ENCODE data around the gene ITGAL.
"Not testable (repeated sequence)": the region's sequence is repeated elsewhere in the genome, so short reads cannot be mapped to it uniquely, and the experiment has no call there.

The ITGAL gene

GRCh38 chr16:30457743-30458560, 14.6 kb upstream of the ITGAL start:
- no peak for DNase-seq (ENCODE audit: low read depth in 2 of 2)

- peak; percentile 73 to 86 for DNase-seq (ENCODE audit: low read depth in 2 of 2)
These were observed 13.8 kb upstream of the ITGAL start for GRCh38 chr16:30458561-30459394.

- DNase-seq (ENCODE audit: low read depth in 2 of 2) = no peak
These were observed 13.1 kb upstream of the ITGAL start for GRCh38 chr16:30459456-30459855.

- not testable (repeated sequence) for DNase-seq (ENCODE audit: low read depth in 2 of 2)
These were observed 11.1 kb upstream of the ITGAL start for GRCh38 chr16:30461426-30461825.

- no peak for DNase-seq (ENCODE audit: low read depth in 2 of 2)
These were observed 8.5 kb upstream of the ITGAL start for GRCh38 chr16:30464078-30464477.

- no peak for DNase-seq (ENCODE audit: low read depth in 2 of 2)
These were observed 2.4 kb upstream of the ITGAL start for GRCh38 chr16:30470170-30470512.

- DNase-seq (ENCODE audit: low read depth in 2 of 2) = no peak
These were observed 1.9 kb upstream of the ITGAL start for GRCh38 chr16:30470632-30470995.

- peak in 1 of 2 donors; percentile 62 for DNase-seq (ENCODE audit: low read depth in 2 of 2)
These were observed 910 bp downstream of the ITGAL start for GRCh38 chr16:30473231-30474073.

- no peak for DNase-seq (ENCODE audit: low read depth in 2 of 2)
These were observed 1.5 kb downstream of the ITGAL start for GRCh38 chr16:30474074-30474452.

GRCh38 chr16:30474684-30475083, 2.1 kb downstream of the ITGAL start:
- DNase-seq (ENCODE audit: low read depth in 2 of 2) = no peak

- DNase-seq (ENCODE audit: low read depth in 2 of 2) = no peak
These were observed 4.4 kb downstream of the ITGAL start for GRCh38 chr16:30476991-30477390.

GRCh38 chr16:30477773-30478172, 5.2 kb downstream of the ITGAL start:
- not testable (repeated sequence) for DNase-seq (ENCODE audit: low read depth in 2 of 2)

- DNase-seq (ENCODE audit: low read depth in 2 of 2) = no peak
These were observed 6.4 kb downstream of the ITGAL start for GRCh38 chr16:30478766-30479478.

GRCh38 chr16:30481381-30481780, 8.8 kb downstream of the ITGAL start:
- no peak for DNase-seq (ENCODE audit: low read depth in 2 of 2)

- no peak for DNase-seq (ENCODE audit: low read depth in 2 of 2)
These were observed 9.8 kb downstream of the ITGAL start for GRCh38 chr16:30482366-30482765.

- DNase-seq (ENCODE audit: low read depth in 2 of 2) = no peak
These were observed 12.3 kb downstream of the ITGAL start for GRCh38 chr16:30484887-30485286.

GRCh38 chr16:30485818-30486436, 13.4 kb downstream of the ITGAL start:
- no peak for DNase-seq (ENCODE audit: low read depth in 2 of 2)

GRCh38 chr16:30488764-30489605, 16.4 kb downstream of the ITGAL start:
- no peak for DNase-seq (ENCODE audit: low read depth in 2 of 2)

- no peak for DNase-seq (ENCODE audit: low read depth in 2 of 2)
These were observed 17.7 kb downstream of the ITGAL start for GRCh38 chr16:30490210-30490609.

GRCh38 chr16:30491229-30491628, 18.7 kb downstream of the ITGAL start:
- DNase-seq (ENCODE audit: low read depth in 2 of 2) = no peak

Measured in stimulated activated CD4-positive, alpha-beta T cell treated with anti-CD3 and anti-CD28 coated beads, Interleukin-4, amount 100 ng/mL, for 48 hours (primary cell).